ENCODE measurements around the gene SAP25. TPM values are rescaled to one million over a fixed set of nuclear protein-coding genes. Genes with fewer than 3 reads are reported as not detected.

The SAP25 gene
- total and polyA plus RNA-seq, 12 donors = 0.67 to 11.3 (median 1.6) TPM; not detected in 4

DNA sequence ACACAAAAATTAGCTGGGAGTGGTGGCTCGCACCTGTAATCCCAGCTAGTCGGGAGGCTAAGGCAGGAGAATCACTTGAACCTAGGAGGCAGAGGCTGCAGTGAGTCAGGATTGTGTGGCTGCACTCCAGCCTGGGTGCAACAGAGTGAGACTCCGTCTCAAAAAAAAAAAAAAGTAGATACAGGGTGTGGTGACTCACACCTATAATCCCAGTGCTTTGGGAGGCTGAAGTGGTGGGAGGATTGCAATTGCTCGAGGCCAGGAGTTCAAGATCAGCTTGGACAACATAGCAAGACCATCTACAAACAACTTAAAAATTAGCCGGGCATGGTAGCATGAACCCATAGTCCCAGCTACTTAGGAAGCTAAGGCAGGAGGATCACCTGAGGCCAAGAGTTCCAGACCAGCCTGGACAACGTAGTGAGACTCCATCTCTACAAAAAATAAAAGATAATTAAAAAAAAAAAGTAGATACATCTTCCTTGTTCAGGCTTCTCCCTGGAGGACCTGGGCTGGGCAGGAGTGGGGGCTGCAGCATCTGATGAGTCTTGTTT, 40.7 kb upstream of the SAP25 start:
- Histone ChIP-seq H3K9me3 (replicated peaks in 1 of 3) (no peaks in the 10 kb centered on the region), H3K36me3 (replicated peaks in 1 of 2) (no peaks in the 10 kb centered on the region), H3K4me3 (no peak overlapping the region), H3K27me3 (no peaks in the 10 kb centered on the region), H3K27ac (no peak overlapping the region), H3K4me1 (replicated peaks in 1 of 2) (peaks cover 12 to 13% of the 10 kb centered on the region in 2 donors)
- TF ChIP-seq POLR2A (IDR thresholded peaks at IDR 0.05) = no peak
- TF ChIP-seq CTCF (IDR thresholded peaks at IDR 0.05) = no peak
- WGBS, 4 donors = 70 to 83% (median 74%) methylated on average over 6 of the region's 6 CpGs
- intact Hi-C loops (cut with DNase I) = no loop called here
- DNase-seq = no peak

- H3K27ac ChIP-seq = no peak overlapping the region
- H3K9me3 ChIP-seq (replicated peaks in 1 of 3) = no peaks in the 10 kb centered on the region
- H3K4me1 ChIP-seq (replicated peaks in 1 of 2) = peaks cover 12 to 13% of the 10 kb centered on the region in 2 donors
- DNase-seq = no peak
- WGBS, 4 donors = 83 to 95% (median 88%) methylated on average over 13 of the region's 13 CpGs
- peak overlapping the region in 1 of 4 donors; percentile 77 for H3K4me3 ChIP-seq
- H3K27me3 ChIP-seq = no peaks in the 10 kb centered on the region
- no peaks in the 10 kb centered on the region for H3K36me3 ChIP-seq (replicated peaks in 1 of 2)
- no peak for TF ChIP-seq POLR2A (IDR thresholded peaks at IDR 0.05)
- no peak for TF ChIP-seq CTCF (IDR thresholded peaks at IDR 0.05)
- intact Hi-C loops (cut with DNase I) = no loop called here
These were observed 39.9 kb upstream of the SAP25 start for GRCh38 chr7:100613412-100614175.

GRCh38 chr7:100612730-100613390, 39.2 kb upstream of the SAP25 start:
- peaks cover 12 to 13% of the 10 kb centered on the region in 2 donors for H3K4me1 ChIP-seq (replicated peaks in 1 of 2)
- H3K4me3 ChIP-seq = peak overlapping the region in 3 of 4 donors; percentile 75 to 83 (median 77)
- no peak for TF ChIP-seq POLR2A (IDR thresholded peaks at IDR 0.05)
- TF ChIP-seq CTCF (IDR thresholded peaks at IDR 0.05) = peak in 1 of 6 experiments; percentile 20
- no peaks in the 10 kb centered on the region for H3K9me3 ChIP-seq (replicated peaks in 1 of 3)
- WGBS, 4 donors = 0 to 20% (median 3%) methylated on average over 3 to 29 of the region's 29 CpGs
- intact Hi-C loops (cut with DNase I) = no loop called here
- peak in 5 of 7 donors; percentile 35 to 62 (median 40) for DNase-seq
- peak overlapping the region in 2 of 5 donors; percentile 86 to 95 for H3K27ac ChIP-seq
- H3K36me3 ChIP-seq (replicated peaks in 1 of 2) = no peaks in the 10 kb centered on the region
- H3K27me3 ChIP-seq = no peaks in the 10 kb centered on the region

Measured in adrenal gland (tissue), 12 donors.